PC-9 (cell line): ENCODE data around the gene PSMC3IP. TPM values are rescaled to one million over a fixed set of nuclear protein-coding genes. Genes with fewer than 3 reads are reported as not detected.

Experiments used
- BruUV-seq: library from RNA; stranded (reverse); fragments of 400-500 nt; replicated peaks from 2 replicates; lab custom pipeline; 2021; lab: Mats Ljungman, UMichigan
- CTCF ChIA-PET: fragments of 300-600 bp; sonication (Branson Sonifier 250); formaldehyde crosslinking; loops from one replicate; lab custom pipeline; 2022; ENCODE audit warnings: antibody characterized with exemption; lab: Charles Lee
- POLR2A ChIA-PET: fragments of 300-600 bp; sonication (Branson Sonifier 250); formaldehyde crosslinking; loops from one replicate; lab custom pipeline; 2022; ENCODE audit warnings: antibody characterized with exemption; ENCODE audit not compliant: unreplicated experiment; lab: Charles Lee
- DNase-seq, 2 experiments: peaks; one replicate each; pipeline versions ENCODE4 v3.0.0 to v3.0.0-alpha.2; 2015 to 2022; ENCODE audit warnings: mixed read lengths in 1 of 2
- H2AFZ ChIP-seq: fragments of 200-600 bp; sonication (generic); 2 replicates; pipeline ENCODE4 v1.8.1; 2017; ENCODE audit warnings: antibody characterized with exemption
- H3F3A ChIP-seq: fragments of 200-600 bp; sonication (generic); 2 replicates; pipeline ENCODE4 v1.8.1; 2017; ENCODE audit warnings: antibody characterized with exemption, mild to moderate bottlenecking, low read depth; ENCODE audit not compliant: insufficient read depth
- H3K27ac ChIP-seq: fragments of 200-600 bp; sonication (generic); 2 replicates; pipeline ENCODE4 v1.6.1; 2016; ENCODE audit warnings: mixed run types
- H3K27me3 ChIP-seq: fragments of 200-600 bp; sonication (generic); 2 replicates; pipeline ENCODE4 v1.6.1; 2016; ENCODE audit warnings: low read depth, mixed run types; ENCODE audit not compliant: insufficient read depth
- H3K36me3 ChIP-seq: fragments of 200-600 bp; sonication (generic); 2 replicates; pipeline ENCODE4 v1.6.1; 2016; ENCODE audit warnings: low read depth, mixed run types
- H3K4me1 ChIP-seq: fragments of 200-600 bp; sonication (generic); replicated peaks from 2 replicates; pipeline ENCODE4 v1.6.1; 2016; ENCODE audit warnings: mixed run types; ENCODE audit not compliant: insufficient read depth
- H3K4me2 ChIP-seq: fragments of 200-600 bp; sonication (generic); 2 replicates; pipeline ENCODE4 v1.6.1; 2017; ENCODE audit warnings: mixed run types
- H3K4me3 ChIP-seq: fragments of 200-600 bp; sonication (generic); 2 replicates; pipeline ENCODE4 v1.6.1; 2016; ENCODE audit warnings: mixed run types
- H3K79me2 ChIP-seq: fragments of 200-600 bp; sonication (generic); 2 replicates; pipeline ENCODE4 v1.6.1; 2017; ENCODE audit warnings: low read depth, mixed run types
- H3K9me2 ChIP-seq: fragments of 200-600 bp; sonication (generic); 2 replicates; pipeline ENCODE4 v1.8.1; 2017; ENCODE audit warnings: mild to moderate bottlenecking; ENCODE audit not compliant: insufficient read depth
- H3K9me3 ChIP-seq: fragments of 200-600 bp; sonication (generic); 2 replicates; pipeline ENCODE4 v1.8.1; 2016; ENCODE audit warnings: low read depth; ENCODE audit not compliant: insufficient read depth
- H4K20me1 ChIP-seq: fragments of 200-600 bp; sonication (generic); 2 replicates; pipeline ENCODE4 v1.8.1; 2017; ENCODE audit not compliant: insufficient read depth
- CTCF ChIP-seq: fragments of 200-600 bp; sonication (generic); conservative IDR thresholded peaks from 2 replicates; pipeline ENCODE4 v1.6.1; 2017; ENCODE audit warnings: mixed run types, antibody characterized with exemption, mild to moderate bottlenecking, moderate library complexity
- EZH2 ChIP-seq: fragments of 200-600 bp; sonication (generic); IDR thresholded peaks from 2 replicates; pipeline ENCODE4 v1.8.0; 2017; ENCODE audit warnings: antibody characterized with exemption, low read depth
- intact Hi-C: fragments of 100-400 bp; cut with micrococcal nuclease; formaldehyde crosslinking; loops from one replicate; pipeline ENCODE4 v1.10.0; 2022; ENCODE audit not compliant: unreplicated experiment
- total RNA-seq: library from RNA; stranded (reverse); gene quantifications from 2 replicates; pipeline ENCODE4 v1.2.3, GENCODE V29; 2021

Gene PSMC3IP
- total RNA-seq, 1 experiment from 2014 or later = 13.4 TPM

GRCh38 chr17:42591411-42591810 is 13.9 kb upstream of the PSMC3IP start:
- Histone ChIP-seq H3K4me1 (no peaks in the 10 kb centered on the region), H3F3A (peaks cover 4% of the 10 kb centered on the region; the same call in 1 of the 2 replicates), H3K4me3 (no peak overlapping the region), H3K27ac (no peak overlapping the region), H3K4me2 (no peak overlapping the region), H2AFZ (no peak overlapping the region), H3K79me2 (no peaks in the 10 kb centered on the region), H3K9me3 (no peaks in the 10 kb centered on the region), H3K27me3 (no peaks in the 10 kb centered on the region), H3K9me2 (no peaks in the 10 kb centered on the region), H3K36me3 (peaks cover 10% of the 10 kb centered on the region; the same call in 1 of the 2 replicates), H4K20me1 (no peaks in the 10 kb centered on the region)
- ChIA-PET CTCF (interaction anchor here (0.5 kb wide), 1 partner anchor 177 kb away, joined by 3 read pairs; no protein-coding TSS in a partner anchor), POLR2A (no interaction called here)
- DNase-seq = no peak
- BruUV-seq = no TSS peak
- intact Hi-C loops = no loop called here
- TF ChIP-seq CTCF = no peak

- Histone ChIP-seq H3K27me3 (no peaks in the 10 kb centered on the region), H3K4me2 (no peak overlapping the region), H3K9me2 (no peaks in the 10 kb centered on the region), H3K4me1 (no peaks in the 10 kb centered on the region), H3K9me3 (no peaks in the 10 kb centered on the region), H3F3A (peaks cover 4% of the 10 kb centered on the region; the same call in 1 of the 2 replicates), H3K36me3 (peaks cover 10% of the 10 kb centered on the region; the same call in 1 of the 2 replicates), H3K79me2 (no peaks in the 10 kb centered on the region), H3K4me3 (no peak overlapping the region), H3K27ac (no peak overlapping the region), H2AFZ (no peak overlapping the region), H4K20me1 (no peaks in the 10 kb centered on the region)
- no peak for TF ChIP-seq EZH2
- no peak for TF ChIP-seq CTCF
- intact Hi-C loops = no loop called here
- ChIA-PET POLR2A (no interaction called here), CTCF (no interaction called here)
- no peak for DNase-seq
- BruUV-seq = no TSS peak
Measured at GRCh38 chr17:42590886-42591285, 13.4 kb upstream of the PSMC3IP start.

- no peak for DNase-seq
- Histone ChIP-seq H3K9me3 (no peaks in the 10 kb centered on the region), H3K36me3 (peaks cover 20% of the 10 kb centered on the region), H3K27me3 (no peaks in the 10 kb centered on the region), H3K4me1 (no peaks in the 10 kb centered on the region), H4K20me1 (no peaks in the 10 kb centered on the region), H3K79me2 (no peaks in the 10 kb centered on the region), H2AFZ (no peak overlapping the region), H3K27ac (no peak overlapping the region), H3K9me2 (no peaks in the 10 kb centered on the region), H3F3A (peaks cover 12% of the 10 kb centered on the region; the same call in 1 of the 2 replicates), H3K4me2 (no peak overlapping the region), H3K4me3 (no peak overlapping the region)
- ChIA-PET CTCF (no interaction called here), POLR2A (no interaction called here)
- intact Hi-C loops = no loop called here
- no peak for TF ChIP-seq CTCF
- no peak for TF ChIP-seq EZH2
- BruUV-seq = no TSS peak
Measured at GRCh38 chr17:42586514-42587230, 9.1 kb upstream of the PSMC3IP start.
